Heart left ventricle (tissue), 13 donors: Measurements from ENCODE around the gene TRHDE.

Source experiments
- POLR2A ChIP-seq, 2 donors: fragments of 450-650 bp; IDR thresholded peaks; one replicate each; pipeline ENCODE4 v1.6.1; 2017; ENCODE audit warnings: antibody characterized with exemption in 2 of 2, mild to moderate bottlenecking in 2 of 2, moderate library complexity in 2 of 2
- TF ChIP-seq, protein P1 (sequence below), 12 donors: fragments of 200-600 bp; sonication (generic) in 4 of 12; IDR thresholded peaks; one replicate each; pipeline versions ENCODE4 v1.5.0 to v1.8.0; 2018 to 2022; ENCODE audit warnings: antibody characterized with exemption in 12 of 12, mild to moderate bottlenecking in 5 of 12
- donor health status: ischemic (EF 13 %, LVEDD 7.1; RV severe dilation, severe dysfunction).
- donor health status: DM: no; HTN: yes; CAD: no.
- donor health status: DM: no; HTN: no; CAD: no.
- donor health status: ischemic (EF 25% LVEDD 6.9; RV normal size, moderate dysfunction).
- donor health status: ischemic (EF 25% LVEDD 5.7; RV mildly dilated, moderate dysfunction).
- donor health status: ischemic (EF 35%, LVEDD 5.7; RV mildly dilated, moderate dysfunction).
- donor health status: nonischemic (EF 11% LVEDD 7.7; RV severe dilation, severe dysfunction).
- donor health status: DM: yes; HTN: yes; CAD: no.
- donor health status: PGD.
- donor health status: ischemic (EF 29% LVEDD 5.4; RV normal size, mild dysfunction).
- donor health status: nonischemic (EF 23%, LVEDD 6.1; RV moderate dilation, normal function).

DNA sequence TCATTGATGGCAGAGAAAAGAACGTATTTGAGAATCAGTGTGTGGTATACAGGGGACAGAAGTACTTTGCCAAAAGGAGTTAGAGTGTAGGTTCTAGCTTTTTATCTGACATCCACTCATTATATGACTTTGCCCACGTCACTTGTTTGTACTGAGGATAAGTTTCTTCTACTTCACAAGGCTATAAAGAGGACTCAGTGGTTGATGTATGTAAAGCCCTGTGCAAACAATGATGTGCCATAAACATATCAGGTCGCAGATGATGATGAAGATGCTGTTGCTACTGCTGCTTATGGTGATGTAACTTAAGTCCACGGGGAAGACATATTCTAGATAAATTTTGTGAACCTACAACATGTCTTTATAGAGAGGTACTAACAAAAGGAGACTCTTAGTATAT, 66.3 kb downstream of the TRHDE start:
- TF ChIP-seq, protein P1, sequence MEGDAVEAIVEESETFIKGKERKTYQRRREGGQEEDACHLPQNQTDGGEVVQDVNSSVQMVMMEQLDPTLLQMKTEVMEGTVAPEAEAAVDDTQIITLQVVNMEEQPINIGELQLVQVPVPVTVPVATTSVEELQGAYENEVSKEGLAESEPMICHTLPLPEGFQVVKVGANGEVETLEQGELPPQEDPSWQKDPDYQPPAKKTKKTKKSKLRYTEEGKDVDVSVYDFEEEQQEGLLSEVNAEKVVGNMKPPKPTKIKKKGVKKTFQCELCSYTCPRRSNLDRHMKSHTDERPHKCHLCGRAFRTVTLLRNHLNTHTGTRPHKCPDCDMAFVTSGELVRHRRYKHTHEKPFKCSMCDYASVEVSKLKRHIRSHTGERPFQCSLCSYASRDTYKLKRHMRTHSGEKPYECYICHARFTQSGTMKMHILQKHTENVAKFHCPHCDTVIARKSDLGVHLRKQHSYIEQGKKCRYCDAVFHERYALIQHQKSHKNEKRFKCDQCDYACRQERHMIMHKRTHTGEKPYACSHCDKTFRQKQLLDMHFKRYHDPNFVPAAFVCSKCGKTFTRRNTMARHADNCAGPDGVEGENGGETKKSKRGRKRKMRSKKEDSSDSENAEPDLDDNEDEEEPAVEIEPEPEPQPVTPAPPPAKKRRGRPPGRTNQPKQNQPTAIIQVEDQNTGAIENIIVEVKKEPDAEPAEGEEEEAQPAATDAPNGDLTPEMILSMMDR (IDR thresholded peaks at IDR 0.05): no peak
- TF ChIP-seq POLR2A (IDR thresholded peaks at IDR 0.05): no peak
